ACC112 (cell line): ENCODE results near the gene PPM1L.

Experiments
- H2AFZ ChIP-seq: fragments of 200-600 bp; sonication (generic); one replicate; pipeline ENCODE4 v1.6.0; 2017; ENCODE audit warnings: antibody characterized with exemption, low read length; ENCODE audit not compliant: unreplicated experiment
- H3K27ac ChIP-seq: fragments of 200-600 bp; sonication (generic); 2 replicates; pipeline ENCODE4 v1.5.1; 2014; ENCODE audit warnings: low read depth, mild to moderate bottlenecking, antibody characterized with exemption, low read length, moderate library complexity
- H3K27me3 ChIP-seq: fragments of 200-600 bp; sonication (generic); 2 replicates; pipeline ENCODE4 v1.6.1; 2014; ENCODE audit warnings: mild to moderate bottlenecking, antibody characterized with exemption, low read length, moderate library complexity, mixed read lengths; ENCODE audit not compliant: insufficient read depth
- H3K36me3 ChIP-seq: fragments of 200-600 bp; sonication (generic); 2 replicates; pipeline ENCODE4 v1.6.1; 2016; ENCODE audit warnings: mild to moderate bottlenecking, antibody characterized with exemption, low read length, moderate library complexity, mixed read lengths; ENCODE audit not compliant: insufficient read depth
- H3K4me1 ChIP-seq: fragments of 200-600 bp; sonication (generic); one replicate; pipeline ENCODE4 v1.6.1; 2016; ENCODE audit warnings: low read length, mixed read lengths; ENCODE audit not compliant: insufficient read depth, unreplicated experiment, control insufficient read depth
- H3K4me3 ChIP-seq: fragments of 200-600 bp; sonication (generic); 2 replicates; pipeline ENCODE4 v1.5.1; 2014; ENCODE audit warnings: mild to moderate bottlenecking, low read depth, low read length
- H3K79me2 ChIP-seq: fragments of 200-600 bp; sonication (generic); one replicate; pipeline ENCODE4 v1.6.0; 2016; ENCODE audit warnings: low read length; ENCODE audit not compliant: control insufficient read depth, unreplicated experiment, insufficient read depth

Gene PPM1L

DNA sequence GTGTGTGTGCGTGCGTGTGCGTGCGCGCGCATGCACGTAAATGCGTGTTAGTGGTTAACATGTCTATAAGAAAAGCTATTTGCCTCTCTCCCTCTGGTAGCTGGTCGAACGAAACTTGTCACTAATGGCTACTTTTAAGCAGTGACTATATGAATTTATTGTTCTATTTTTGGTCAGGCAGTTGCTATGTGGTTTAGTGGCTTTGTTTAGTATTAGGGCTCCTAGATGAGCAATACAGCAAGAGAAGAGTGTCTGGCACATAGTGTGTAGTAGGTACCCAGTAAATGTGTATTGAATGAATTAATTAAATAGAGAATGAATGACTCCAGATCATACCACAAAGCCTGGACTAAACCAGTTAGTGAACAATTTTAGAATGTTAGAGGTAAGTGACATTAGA, 171.6 kb downstream of the PPM1L start:
- peaks cover 6% of the 10 kb centered on the region for H3K4me1 ChIP-seq

GRCh38 chr3:160928183-160928726, 172.2 kb downstream of the PPM1L start:
- Histone ChIP-seq H2AFZ (no peak overlapping the region), H3K27ac (no peak overlapping the region), H3K36me3 (no peaks in the 10 kb centered on the region), H3K27me3 (peaks cover 23% of the 10 kb centered on the region), H3K4me1 (peaks cover 6% of the 10 kb centered on the region), H3K4me3 (no peak overlapping the region), H3K79me2 (no peaks in the 10 kb centered on the region)

More for the DNA sequence above, 171.6 kb downstream of the PPM1L start:
- H3K79me2 ChIP-seq = no peaks in the 10 kb centered on the region
- H2AFZ ChIP-seq = no peak overlapping the region
- no peak overlapping the region for H3K27ac ChIP-seq
- peaks cover 23% of the 10 kb centered on the region for H3K27me3 ChIP-seq
- H3K4me3 ChIP-seq = no peak overlapping the region
- no peaks in the 10 kb centered on the region for H3K36me3 ChIP-seq

- no peak overlapping the region for H2AFZ ChIP-seq
- peaks cover 14% of the 10 kb centered on the region for H3K4me1 ChIP-seq
- H3K36me3 ChIP-seq = no peaks in the 10 kb centered on the region
These were observed 173.6 kb downstream of the PPM1L start for GRCh38 chr3:160929595-160929994.

GRCh38 chr3:160931474-160931873, 175.4 kb downstream of the PPM1L start:
- H2AFZ ChIP-seq = no peak overlapping the region
- no peak overlapping the region for H3K4me3 ChIP-seq
- no peaks in the 10 kb centered on the region for H3K36me3 ChIP-seq
- no peaks in the 10 kb centered on the region for H3K79me2 ChIP-seq
- peaks cover 14% of the 10 kb centered on the region for H3K4me1 ChIP-seq
- H3K27me3 ChIP-seq = peaks cover 3% of the 10 kb centered on the region
- H3K27ac ChIP-seq = no peak overlapping the region

More at GRCh38 chr3:160929595-160929994, 173.6 kb downstream of the PPM1L start:
- Histone ChIP-seq H3K27ac (no peak overlapping the region), H3K79me2 (no peaks in the 10 kb centered on the region), H3K27me3 (peaks cover 18% of the 10 kb centered on the region), H3K4me3 (no peak overlapping the region)

DNA sequence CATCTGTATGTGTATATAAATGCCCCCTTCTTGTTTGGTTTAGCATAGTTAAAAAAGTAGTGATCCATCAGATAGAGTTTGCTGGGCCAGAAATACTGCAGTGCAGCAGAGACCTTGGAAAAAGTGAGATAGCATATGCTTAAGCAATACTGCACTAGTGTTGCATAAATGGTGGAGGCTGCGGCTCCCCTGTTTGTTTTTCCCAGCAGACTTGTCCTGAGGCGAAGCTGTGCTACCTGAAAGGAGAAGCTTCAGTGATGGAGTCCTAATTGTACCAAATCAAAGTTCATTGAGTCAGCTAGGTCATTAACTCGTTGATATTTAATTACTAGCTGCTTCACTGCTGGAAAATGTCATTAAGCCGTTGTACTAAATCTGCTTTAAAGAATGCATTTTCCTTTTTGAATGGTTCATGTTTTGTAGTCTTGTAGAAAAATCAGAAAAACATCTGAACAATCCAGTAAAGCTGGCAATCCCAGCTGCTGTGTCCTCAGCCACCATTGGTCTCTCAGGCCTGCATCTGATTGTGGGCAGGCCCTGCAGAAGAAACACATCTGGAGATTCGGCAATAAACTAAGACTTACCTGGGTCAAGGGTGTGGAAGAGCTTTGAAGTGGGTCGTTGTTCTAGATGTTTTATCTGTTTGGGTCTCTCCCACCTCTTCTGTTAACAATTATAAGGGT, 179.5 kb downstream of the PPM1L start:
- Histone ChIP-seq H3K27ac (no peak overlapping the region), H2AFZ (no peak overlapping the region), H3K36me3 (no peaks in the 10 kb centered on the region), H3K79me2 (no peaks in the 10 kb centered on the region), H3K4me3 (no peak overlapping the region), H3K4me1 (peaks cover 14% of the 10 kb centered on the region), H3K27me3 (no peaks in the 10 kb centered on the region; the same call in 1 of the 2 replicates)

GRCh38 chr3:160941885-160942494, 186.0 kb downstream of the PPM1L start:
- H3K36me3 ChIP-seq = no peaks in the 10 kb centered on the region
- no peak overlapping the region for H2AFZ ChIP-seq
- H3K79me2 ChIP-seq = no peaks in the 10 kb centered on the region
- no peak overlapping the region for H3K4me3 ChIP-seq
- H3K4me1 ChIP-seq = no peaks in the 10 kb centered on the region
- no peak overlapping the region for H3K27ac ChIP-seq
- no peaks in the 10 kb centered on the region for H3K27me3 ChIP-seq

DNA sequence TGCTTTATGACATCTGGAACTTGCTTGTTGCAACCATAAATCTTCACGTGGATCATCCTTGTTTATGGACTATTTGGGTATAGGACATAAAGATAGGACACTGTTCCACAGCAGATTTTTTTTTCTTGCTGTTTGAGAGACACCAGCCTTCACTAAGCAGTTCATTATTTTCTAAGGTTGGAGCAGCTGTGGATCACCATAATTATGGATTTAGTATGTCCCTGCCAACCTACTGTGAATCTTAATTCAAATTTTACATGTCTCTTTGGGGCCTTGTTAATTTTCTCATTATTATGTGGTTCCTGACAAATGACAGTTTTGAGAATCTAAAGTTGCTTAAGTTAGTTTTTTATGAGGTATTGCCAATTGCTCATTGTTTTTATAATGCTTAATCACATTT, 188.0 kb downstream of the PPM1L start:
- no peak overlapping the region for H3K27ac ChIP-seq
- no peaks in the 10 kb centered on the region for H3K4me1 ChIP-seq
- no peaks in the 10 kb centered on the region for H3K36me3 ChIP-seq
- H3K79me2 ChIP-seq = no peaks in the 10 kb centered on the region
- no peaks in the 10 kb centered on the region for H3K27me3 ChIP-seq
- H3K4me3 ChIP-seq = no peak overlapping the region
- H2AFZ ChIP-seq = no peak overlapping the region

- H3K27me3 ChIP-seq = no peaks in the 10 kb centered on the region
- H3K79me2 ChIP-seq = no peaks in the 10 kb centered on the region
- no peaks in the 10 kb centered on the region for H3K4me1 ChIP-seq
- H3K4me3 ChIP-seq = no peak overlapping the region
- no peak overlapping the region for H2AFZ ChIP-seq
- no peaks in the 10 kb centered on the region for H3K36me3 ChIP-seq
- no peak overlapping the region for H3K27ac ChIP-seq
These were observed 189.3 kb downstream of the PPM1L start for GRCh38 chr3:160945336-160945735.

DNA sequence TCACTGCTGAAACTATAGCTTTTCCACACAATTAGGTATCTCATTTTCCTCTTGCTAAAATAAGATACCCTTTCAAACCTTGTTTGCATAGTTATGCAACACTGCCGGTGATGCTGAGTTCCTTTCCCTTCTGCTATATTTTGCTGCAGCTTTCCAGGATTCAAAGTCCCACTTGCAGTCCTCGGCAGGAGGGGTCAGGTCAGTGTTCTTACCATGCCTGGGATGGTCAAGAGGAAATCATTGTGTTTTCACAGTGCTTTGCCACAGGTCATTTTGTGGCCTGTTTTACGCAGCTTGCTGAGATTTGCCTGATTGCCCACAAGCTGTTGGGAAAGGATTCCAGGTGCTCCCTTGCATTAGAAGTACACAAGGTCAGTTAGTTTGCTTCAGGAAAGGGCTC, 192.2 kb downstream of the PPM1L start:
- Histone ChIP-seq H2AFZ (no peak overlapping the region), H3K79me2 (no peaks in the 10 kb centered on the region), H3K27me3 (peaks cover 9% of the 10 kb centered on the region; the same call in 1 of the 2 replicates), H3K4me3 (no peak overlapping the region), H3K36me3 (no peaks in the 10 kb centered on the region), H3K4me1 (no peaks in the 10 kb centered on the region), H3K27ac (no peak overlapping the region)

GRCh38 chr3:160949460-160949859, 193.4 kb downstream of the PPM1L start:
- H3K79me2 ChIP-seq = no peaks in the 10 kb centered on the region

GRCh38 chr3:160950542-160950941, 194.5 kb downstream of the PPM1L start:
- H3K4me3 ChIP-seq = no peak overlapping the region
- H3K4me1 ChIP-seq = no peaks in the 10 kb centered on the region
- no peaks in the 10 kb centered on the region for H3K79me2 ChIP-seq
- H3K27ac ChIP-seq = no peak overlapping the region
- peaks cover 9% of the 10 kb centered on the region; the same call in 1 of the 2 replicates for H3K27me3 ChIP-seq
- no peaks in the 10 kb centered on the region for H3K36me3 ChIP-seq
- H2AFZ ChIP-seq = no peak overlapping the region

More at GRCh38 chr3:160949460-160949859, 193.4 kb downstream of the PPM1L start:
- H3K36me3 ChIP-seq = no peaks in the 10 kb centered on the region
- H3K27me3 ChIP-seq = peaks cover 9% of the 10 kb centered on the region; the same call in 1 of the 2 replicates
- no peaks in the 10 kb centered on the region for H3K4me1 ChIP-seq
- no peak overlapping the region for H2AFZ ChIP-seq
- no peak overlapping the region for H3K4me3 ChIP-seq
- H3K27ac ChIP-seq = no peak overlapping the region
